ENCODE results near the gene PLOD3. TPM values are rescaled to one million over a fixed set of nuclear protein-coding genes. Genes with fewer than 3 reads are reported as not detected.
A peak's percentile ranks its signal among the peaks of the same experiment; 100 is the strongest.

The PLOD3 gene
- total and polyA plus RNA-seq, 7 donors = 12.9 to 45.4 (median 19.1) TPM

GRCh38 chr7:101216001-101216859 is 1.2 kb downstream of the PLOD3 start:
- no peaks in the 10 kb centered on the region for H3K27me3 ChIP-seq (ENCODE audit: insufficient read depth in 3 of 3, low read length in 2 of 3)
- intact Hi-C loops (cut with DNase I) = loop anchor here in 1 of 2 donors (5.0 kb wide), 1 partner anchor 36 kb away; no protein-coding TSS in a partner anchor
- WGBS, 3 donors = 66 to 68% (median 67%) methylated on average over 31 of the region's 31 CpGs

GRCh38 chr7:101212014-101212413 is 5.4 kb downstream of the PLOD3 start:
- ATAC-seq = no peak
- no peak for DNase-seq
- H3K4me3 ChIP-seq = no peak overlapping the region
- H3K9me3 ChIP-seq = no peaks in the 10 kb centered on the region
- H3K27ac ChIP-seq = no peak overlapping the region
- H3K4me1 ChIP-seq = no peaks in the 10 kb centered on the region
- peaks cover 3 to 82% of the 10 kb centered on the region in 2 donors for H3K36me3 ChIP-seq (ENCODE audit: insufficient read depth in 1 of 2, low read depth in 1 of 2)
- WGBS, 3 donors = 93 to 96% (median 94%) methylated on average over 8 of the region's 8 CpGs
- intact Hi-C loops (cut with DNase I) = no loop called here
- no peak for TF ChIP-seq CTCF (IDR thresholded peaks at IDR 0.05)
- H3K27me3 ChIP-seq (ENCODE audit: insufficient read depth in 3 of 3, low read length in 2 of 3) = no peaks in the 10 kb centered on the region

More at GRCh38 chr7:101216001-101216859, 1.2 kb downstream of the PLOD3 start:
- TF ChIP-seq CTCF (IDR thresholded peaks at IDR 0.05) = no peak
- H3K4me1 ChIP-seq = peaks cover 20% of the 10 kb centered on the region
- no peak for ATAC-seq
- no peak for DNase-seq
- no peaks in the 10 kb centered on the region for H3K9me3 ChIP-seq
- peak overlapping the region; percentile 97 for H3K4me3 ChIP-seq
- H3K27ac ChIP-seq = peak overlapping the region; percentile 88
- peaks cover 0 to 48% of the 10 kb centered on the region in 2 donors for H3K36me3 ChIP-seq (ENCODE audit: insufficient read depth in 1 of 2, low read depth in 1 of 2)

GRCh38 chr7:101211501-101211900 is 5.9 kb downstream of the PLOD3 start:
- DNase-seq (no peak), ATAC-seq (no peak)
- peaks cover 3 to 85% of the 10 kb centered on the region in 2 donors for H3K36me3 ChIP-seq (ENCODE audit: insufficient read depth in 1 of 2, low read depth in 1 of 2)
- no peaks in the 10 kb centered on the region for H3K27me3 ChIP-seq (ENCODE audit: insufficient read depth in 3 of 3, low read length in 2 of 3)
- no peak overlapping the region for H3K4me3 ChIP-seq
- H3K4me1 ChIP-seq = no peaks in the 10 kb centered on the region
- no peak for TF ChIP-seq CTCF (IDR thresholded peaks at IDR 0.05)
- H3K9me3 ChIP-seq = no peaks in the 10 kb centered on the region
- intact Hi-C loops (cut with DNase I) = no loop called here
- no peak overlapping the region for H3K27ac ChIP-seq
- 95 to 96% (median 96%) methylated on average over 21 to 24 of the region's 24 CpGs for WGBS, 3 donors

- no peak overlapping the region for H3K4me3 ChIP-seq
- no peak overlapping the region for H3K27ac ChIP-seq
- H3K4me1 ChIP-seq = no peaks in the 10 kb centered on the region
- no peak for ATAC-seq
- H3K36me3 ChIP-seq (ENCODE audit: insufficient read depth in 1 of 2, low read depth in 1 of 2) = peaks cover 7 to 82% of the 10 kb centered on the region in 2 donors
- intact Hi-C loops (cut with DNase I) = no loop called here
- no peak for DNase-seq
- H3K27me3 ChIP-seq (ENCODE audit: insufficient read depth in 3 of 3, low read length in 2 of 3) = no peaks in the 10 kb centered on the region
- no peaks in the 10 kb centered on the region for H3K9me3 ChIP-seq
- no peak for TF ChIP-seq CTCF (IDR thresholded peaks at IDR 0.05)
- 93 to 95% (median 93%) methylated on average over 18 to 19 of the region's 19 CpGs for WGBS, 3 donors
Measured at GRCh38 chr7:101210143-101210542, 7.2 kb downstream of the PLOD3 start.
